ENCODE data around the gene PDK2.

Gene PDK2

GRCh38 chr17:50135316-50136095 lies 40.4 kb downstream of the PDK2 start:
- H3K9me3 ChIP-seq (ENCODE audit: insufficient read depth, low read depth, low read length) = no peaks in the 10 kb centered on the region
- peaks cover 18% of the 10 kb centered on the region for H3K4me1 ChIP-seq (ENCODE audit: insufficient read depth, low read length)
- H3K9ac ChIP-seq (ENCODE audit: low read depth, low read length) = no peak overlapping the region
- no peak overlapping the region for H3K27ac ChIP-seq (ENCODE audit: low read length)
- peaks cover 31% of the 10 kb centered on the region for H3K36me3 ChIP-seq (ENCODE audit: insufficient read depth, low read depth, low read length)
- H3K27me3 ChIP-seq (ENCODE audit: insufficient read depth, low read length) = peaks cover 24% of the 10 kb centered on the region
- no peak overlapping the region for H3K4me3 ChIP-seq (ENCODE audit: low read length)

GRCh38 chr17:50136096-50136687 lies 41.0 kb downstream of the PDK2 start:
- Histone ChIP-seq H3K9ac (ENCODE audit: low read depth, low read length) (no peak overlapping the region), H3K4me1 (ENCODE audit: insufficient read depth, low read length) (peaks cover 14% of the 10 kb centered on the region), H3K4me3 (ENCODE audit: low read length) (no peak overlapping the region), H3K9me3 (ENCODE audit: insufficient read depth, low read depth, low read length) (no peaks in the 10 kb centered on the region), H3K36me3 (ENCODE audit: insufficient read depth, low read depth, low read length) (peaks cover 34% of the 10 kb centered on the region), H3K27me3 (ENCODE audit: insufficient read depth, low read length) (peaks cover 17% of the 10 kb centered on the region), H3K27ac (ENCODE audit: low read length) (no peak overlapping the region)

- peaks cover 14% of the 10 kb centered on the region for H3K4me1 ChIP-seq (ENCODE audit: insufficient read depth, low read length)
- H3K36me3 ChIP-seq (ENCODE audit: insufficient read depth, low read depth, low read length) = peaks cover 34% of the 10 kb centered on the region
- H3K27me3 ChIP-seq (ENCODE audit: insufficient read depth, low read length) = peaks cover 8% of the 10 kb centered on the region; the same call in 1 of the 2 replicates
- no peak overlapping the region for H3K4me3 ChIP-seq (ENCODE audit: low read length)
- no peaks in the 10 kb centered on the region for H3K9me3 ChIP-seq (ENCODE audit: insufficient read depth, low read depth, low read length)
- H3K27ac ChIP-seq (ENCODE audit: low read length) = no peak overlapping the region
- no peak overlapping the region for H3K9ac ChIP-seq (ENCODE audit: low read depth, low read length)
Observed at GRCh38 chr17:50137042-50137441, 41.9 kb downstream of the PDK2 start.

GRCh38 chr17:50139185-50139783 lies 44.1 kb downstream of the PDK2 start:
- Histone ChIP-seq H3K9me3 (ENCODE audit: insufficient read depth, low read depth, low read length) (no peaks in the 10 kb centered on the region), H3K27me3 (ENCODE audit: insufficient read depth, low read length) (no peaks in the 10 kb centered on the region), H3K4me3 (ENCODE audit: low read length) (no peak overlapping the region), H3K27ac (ENCODE audit: low read length) (no peak overlapping the region), H3K36me3 (ENCODE audit: insufficient read depth, low read depth, low read length) (peaks cover 52% of the 10 kb centered on the region), H3K9ac (ENCODE audit: low read depth, low read length) (no peak overlapping the region), H3K4me1 (ENCODE audit: insufficient read depth, low read length) (peaks cover 5% of the 10 kb centered on the region)

- no peaks in the 10 kb centered on the region; the same call in 1 of the 2 replicates for H3K4me1 ChIP-seq (ENCODE audit: insufficient read depth, low read length)
- no peak overlapping the region for H3K9ac ChIP-seq (ENCODE audit: low read depth, low read length)
- peaks cover 61% of the 10 kb centered on the region for H3K36me3 ChIP-seq (ENCODE audit: insufficient read depth, low read depth, low read length)
- H3K27ac ChIP-seq (ENCODE audit: low read length) = no peak overlapping the region
- no peaks in the 10 kb centered on the region for H3K27me3 ChIP-seq (ENCODE audit: insufficient read depth, low read length)
- no peaks in the 10 kb centered on the region for H3K9me3 ChIP-seq (ENCODE audit: insufficient read depth, low read depth, low read length)
- no peak overlapping the region for H3K4me3 ChIP-seq (ENCODE audit: low read length)
Observed at GRCh38 chr17:50139950-50140885, 45.1 kb downstream of the PDK2 start.

GRCh38 chr17:50141026-50141744 lies 46.0 kb downstream of the PDK2 start:
- Histone ChIP-seq H3K9ac (ENCODE audit: low read depth, low read length) (no peak overlapping the region), H3K9me3 (ENCODE audit: insufficient read depth, low read depth, low read length) (no peaks in the 10 kb centered on the region), H3K4me3 (ENCODE audit: low read length) (no peak overlapping the region), H3K4me1 (ENCODE audit: insufficient read depth, low read length) (no peaks in the 10 kb centered on the region; the same call in 1 of the 2 replicates), H3K36me3 (ENCODE audit: insufficient read depth, low read depth, low read length) (peaks cover 61% of the 10 kb centered on the region), H3K27me3 (ENCODE audit: insufficient read depth, low read length) (no peaks in the 10 kb centered on the region), H3K27ac (ENCODE audit: low read length) (no peak overlapping the region)

GRCh38 chr17:50141745-50142110 lies 46.6 kb downstream of the PDK2 start:
- Histone ChIP-seq H3K27me3 (ENCODE audit: insufficient read depth, low read length) (no peaks in the 10 kb centered on the region), H3K4me3 (ENCODE audit: low read length) (no peak overlapping the region), H3K9me3 (ENCODE audit: insufficient read depth, low read depth, low read length) (no peaks in the 10 kb centered on the region), H3K9ac (ENCODE audit: low read depth, low read length) (no peak overlapping the region), H3K4me1 (ENCODE audit: insufficient read depth, low read length) (no peaks in the 10 kb centered on the region; the same call in 1 of the 2 replicates), H3K27ac (ENCODE audit: low read length) (no peak overlapping the region), H3K36me3 (ENCODE audit: insufficient read depth, low read depth, low read length) (peaks cover 61% of the 10 kb centered on the region)

GRCh38 chr17:50143461-50144176 lies 48.5 kb downstream of the PDK2 start:
- Histone ChIP-seq H3K27ac (ENCODE audit: low read length) (no peak overlapping the region), H3K36me3 (ENCODE audit: insufficient read depth, low read depth, low read length) (peaks cover 43% of the 10 kb centered on the region), H3K4me1 (ENCODE audit: insufficient read depth, low read length) (peaks cover 5% of the 10 kb centered on the region; the same call in 1 of the 2 replicates), H3K9me3 (ENCODE audit: insufficient read depth, low read depth, low read length) (no peaks in the 10 kb centered on the region), H3K27me3 (ENCODE audit: insufficient read depth, low read length) (no peaks in the 10 kb centered on the region; the same call in 1 of the 2 replicates), H3K4me3 (ENCODE audit: low read length) (no peak overlapping the region), H3K9ac (ENCODE audit: low read depth, low read length) (no peak overlapping the region)

- Histone ChIP-seq H3K4me1 (ENCODE audit: insufficient read depth, low read length) (peaks cover 5% of the 10 kb centered on the region; the same call in 1 of the 2 replicates), H3K27me3 (ENCODE audit: insufficient read depth, low read length) (peaks cover 4% of the 10 kb centered on the region; the same call in 1 of the 2 replicates), H3K9me3 (ENCODE audit: insufficient read depth, low read depth, low read length) (no peaks in the 10 kb centered on the region), H3K36me3 (ENCODE audit: insufficient read depth, low read depth, low read length) (peaks cover 35% of the 10 kb centered on the region), H3K4me3 (ENCODE audit: low read length) (no peak overlapping the region), H3K27ac (ENCODE audit: low read length) (no peak overlapping the region), H3K9ac (ENCODE audit: low read depth, low read length) (no peak overlapping the region)
Observed at GRCh38 chr17:50144355-50144754, 49.2 kb downstream of the PDK2 start.

- no peak overlapping the region for H3K9ac ChIP-seq (ENCODE audit: low read depth, low read length)
- no peak overlapping the region for H3K4me3 ChIP-seq (ENCODE audit: low read length)
- H3K4me1 ChIP-seq (ENCODE audit: insufficient read depth, low read length) = peaks cover 5% of the 10 kb centered on the region; the same call in 1 of the 2 replicates
- peaks cover 11% of the 10 kb centered on the region for H3K27me3 ChIP-seq (ENCODE audit: insufficient read depth, low read length)
- no peak overlapping the region for H3K27ac ChIP-seq (ENCODE audit: low read length)
- no peaks in the 10 kb centered on the region for H3K9me3 ChIP-seq (ENCODE audit: insufficient read depth, low read depth, low read length)
- H3K36me3 ChIP-seq (ENCODE audit: insufficient read depth, low read depth, low read length) = peaks cover 31% of the 10 kb centered on the region
Observed at GRCh38 chr17:50144845-50145531, 49.8 kb downstream of the PDK2 start.
